HCT116 (cell line): Measurements from ENCODE around the gene LOXL1.

ENCODE experiments used
- CTCF ChIP-seq, 3 experiments: fragments of 200-600 bp in 1 of 3; sonication (generic) in 1 of 3; IDR thresholded peaks in 2 of 3; conservative IDR thresholded peaks in 1 of 3; 2 replicates each; pipeline ENCODE4 v1.5.1; 2012 to 2017; ENCODE audit warnings: low read depth in 2 of 3, low read length in 2 of 3, antibody characterized with exemption in 1 of 3, borderline replicate concordance in 1 of 3, control low read depth in 1 of 3, mild to moderate bottlenecking in 1 of 3, mixed read lengths in 1 of 3, mixed run types in 1 of 3, moderate library complexity in 1 of 3; ENCODE audit not compliant: insufficient read depth in 1 of 3
- ZNF274 ChIP-seq: fragments of 200-500 bp; sonication (Bioruptor generic); IDR thresholded peaks from 2 replicates; pipeline ENCODE4 v1.6.1; 2014; ENCODE audit warnings: mild to moderate bottlenecking, low read depth, low read length, inconsistent platforms

DNA sequence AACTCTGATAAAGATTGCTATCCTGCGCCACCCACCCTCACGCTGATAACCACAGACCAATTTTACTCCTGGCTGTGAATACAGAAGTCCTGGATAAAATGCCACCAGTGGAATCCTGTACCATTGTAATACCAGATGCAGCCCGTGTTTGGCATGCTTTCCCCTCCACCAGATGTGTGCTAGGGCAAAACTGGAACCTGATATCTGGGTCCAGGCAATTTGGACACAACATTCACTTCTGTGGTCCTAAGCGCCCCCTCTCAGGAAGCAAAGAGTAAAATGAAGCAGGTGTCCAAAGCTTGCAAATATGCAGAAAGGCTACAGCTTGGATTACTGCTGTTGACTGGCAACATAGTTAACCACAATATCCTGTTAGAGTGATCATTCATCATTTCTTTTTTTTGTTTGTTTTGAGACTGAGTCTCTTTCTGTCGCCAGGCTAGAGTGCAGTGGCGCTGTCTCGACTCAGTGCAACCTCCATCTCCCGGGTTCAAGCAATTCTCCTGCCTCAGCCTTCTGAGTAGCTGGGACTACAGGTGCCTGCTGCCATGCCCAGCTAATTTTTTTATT, 32.8 kb downstream of the LOXL1 start:
- TF ChIP-seq ZNF274 = no peak
- no peak for TF ChIP-seq CTCF (IDR thresholded peaks at IDR 0.05 in 2 of 3, conservative IDR thresholded peaks at IDR 0.05 in 1 of 3; ENCODE audit: borderline replicate concordance in 1 of 3, insufficient read depth in 1 of 3, low read depth in 2 of 3, low read length in 2 of 3)
